Tibial artery (tissue), 4 donors: ENCODE data around the gene STH.

ENCODE experiments used
- DNase-seq, 2 donors: peaks; one replicate each; pipeline ENCODE4 v3.0.0-alpha.2; 2019
- H3K27ac ChIP-seq, 2 donors: fragments of 200-600 bp; sonication (generic) in 1 of 2; 1 replicate in 1 of 2; 2 replicates in 1 of 2; pipeline ENCODE4 v1.5.1; 2018 to 2019; ENCODE audit warnings: mild to moderate bottlenecking in 1 of 2
- H3K27me3 ChIP-seq, 2 donors: fragments of 200-600 bp; sonication (generic) in 1 of 2; one replicate each; pipeline versions ENCODE4 v1.5.1 to v1.6.0; 2016 to 2019
- H3K36me3 ChIP-seq, 3 donors: fragments of 200-600 bp; sonication (generic) in 2 of 3; one replicate each; pipeline ENCODE4 v1.5.1; 2016 to 2019; ENCODE audit warnings: mild to moderate bottlenecking in 2 of 3
- H3K4me1 ChIP-seq, 4 donors: fragments of 200-600 bp; sonication (generic) in 2 of 4; 1 replicate in 3 of 4; 2 replicates in 1 of 4; pipeline ENCODE4 v1.5.1; 2016 to 2019
- H3K4me3 ChIP-seq, 2 donors: fragments of 200-600 bp; sonication (generic) in 1 of 2; 1 replicate in 1 of 2; 2 replicates in 1 of 2; pipeline ENCODE4 v1.5.1; 2018 to 2019; ENCODE audit warnings: mild to moderate bottlenecking in 2 of 2
- H3K9me3 ChIP-seq, 3 donors: fragments of 200-600 bp; sonication (generic) in 1 of 3; one replicate each; pipeline ENCODE4 v1.5.1; 2016 to 2019
- intact Hi-C: fragments of 100-400 bp; cut with DNase I; formaldehyde crosslinking; loops from one replicate; pipeline ENCODE4 v1.15.0; 2023; ENCODE audit warnings: low total_unique reads
- TF ChIP-seq, protein P1 (sequence below), 2 experiments: fragments of 200-600 bp in 1 of 2; fragments of 450-650 bp in 1 of 2; IDR thresholded peaks; one replicate each; pipeline ENCODE4 v1.5.1; 2017 to 2019; ENCODE audit warnings: antibody characterized with exemption in 2 of 2, mild to moderate bottlenecking in 1 of 2, moderate library complexity in 1 of 2

The STH gene

DNA sequence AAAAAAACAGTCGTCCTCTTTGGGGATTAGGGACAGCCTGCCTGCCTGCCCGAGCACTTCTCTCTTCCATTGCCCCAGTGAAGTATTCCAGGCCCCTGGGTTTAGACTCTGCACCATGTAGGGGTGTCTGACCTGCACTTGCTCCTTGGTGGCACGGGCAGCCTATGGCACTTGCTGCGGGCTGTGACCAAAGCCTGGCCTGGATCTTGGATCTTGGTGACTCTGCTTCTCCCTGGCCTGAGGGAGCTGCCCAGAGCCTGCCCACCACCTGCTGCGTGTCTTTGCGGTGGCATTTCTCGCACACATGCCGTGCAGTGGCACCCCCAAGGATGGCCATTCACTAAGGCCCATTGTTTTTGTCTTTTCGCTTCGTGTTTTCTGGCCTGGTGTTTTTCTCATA, 6.1 kb upstream of the STH start:
- Histone ChIP-seq H3K27me3 (no peaks in the 10 kb centered on the region), H3K9me3 (no peaks in the 10 kb centered on the region), H3K36me3 (no peaks in the 10 kb centered on the region), H3K27ac (no peak overlapping the region), H3K4me3 (no peak overlapping the region), H3K4me1 (no peaks in the 10 kb centered on the region)
- DNase-seq: no peak
- intact Hi-C loops: no loop called here
- TF ChIP-seq, protein P1, sequence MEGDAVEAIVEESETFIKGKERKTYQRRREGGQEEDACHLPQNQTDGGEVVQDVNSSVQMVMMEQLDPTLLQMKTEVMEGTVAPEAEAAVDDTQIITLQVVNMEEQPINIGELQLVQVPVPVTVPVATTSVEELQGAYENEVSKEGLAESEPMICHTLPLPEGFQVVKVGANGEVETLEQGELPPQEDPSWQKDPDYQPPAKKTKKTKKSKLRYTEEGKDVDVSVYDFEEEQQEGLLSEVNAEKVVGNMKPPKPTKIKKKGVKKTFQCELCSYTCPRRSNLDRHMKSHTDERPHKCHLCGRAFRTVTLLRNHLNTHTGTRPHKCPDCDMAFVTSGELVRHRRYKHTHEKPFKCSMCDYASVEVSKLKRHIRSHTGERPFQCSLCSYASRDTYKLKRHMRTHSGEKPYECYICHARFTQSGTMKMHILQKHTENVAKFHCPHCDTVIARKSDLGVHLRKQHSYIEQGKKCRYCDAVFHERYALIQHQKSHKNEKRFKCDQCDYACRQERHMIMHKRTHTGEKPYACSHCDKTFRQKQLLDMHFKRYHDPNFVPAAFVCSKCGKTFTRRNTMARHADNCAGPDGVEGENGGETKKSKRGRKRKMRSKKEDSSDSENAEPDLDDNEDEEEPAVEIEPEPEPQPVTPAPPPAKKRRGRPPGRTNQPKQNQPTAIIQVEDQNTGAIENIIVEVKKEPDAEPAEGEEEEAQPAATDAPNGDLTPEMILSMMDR (IDR thresholded peaks at IDR 0.05): no peak

DNA sequence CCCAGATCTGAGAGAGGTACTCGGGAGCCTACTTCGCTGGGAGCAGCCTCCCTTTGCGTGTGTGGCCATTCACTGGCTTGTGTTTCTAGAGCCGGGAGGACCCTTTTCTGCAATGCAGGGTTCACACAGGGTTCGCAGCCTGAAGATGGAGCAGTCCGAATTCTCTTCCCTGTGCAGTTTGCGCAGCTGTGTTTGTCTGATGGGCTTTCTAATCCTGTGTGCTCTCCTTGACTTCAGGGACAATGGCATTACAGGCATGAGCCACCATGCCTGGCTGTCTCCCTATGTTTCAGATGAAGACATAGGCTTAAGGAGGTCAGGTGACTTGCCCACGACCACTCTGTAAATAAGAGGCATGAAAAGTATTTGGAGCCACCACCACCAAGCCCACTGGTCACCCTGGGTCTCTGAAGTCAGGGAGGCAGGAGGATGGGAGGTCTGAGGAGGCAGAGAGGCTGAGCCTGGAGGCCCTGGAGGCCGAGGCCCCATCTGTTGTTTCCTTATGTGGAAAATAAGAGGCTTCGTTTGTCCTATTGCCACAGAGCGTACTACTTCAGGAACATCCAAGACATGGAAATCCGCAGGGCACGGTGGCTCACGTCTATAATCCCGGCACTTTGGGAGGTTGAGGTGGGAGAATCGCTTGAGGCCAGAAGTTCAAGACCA, 5.0 kb upstream of the STH start:
- intact Hi-C loops: no loop called here
- Histone ChIP-seq H3K36me3 (no peaks in the 10 kb centered on the region), H3K4me3 (no peak overlapping the region), H3K4me1 (no peaks in the 10 kb centered on the region), H3K27ac (no peak overlapping the region), H3K9me3 (no peaks in the 10 kb centered on the region), H3K27me3 (no peaks in the 10 kb centered on the region)
- TF ChIP-seq, protein P1 (IDR thresholded peaks at IDR 0.05): no peak
- no peak for DNase-seq

DNA sequence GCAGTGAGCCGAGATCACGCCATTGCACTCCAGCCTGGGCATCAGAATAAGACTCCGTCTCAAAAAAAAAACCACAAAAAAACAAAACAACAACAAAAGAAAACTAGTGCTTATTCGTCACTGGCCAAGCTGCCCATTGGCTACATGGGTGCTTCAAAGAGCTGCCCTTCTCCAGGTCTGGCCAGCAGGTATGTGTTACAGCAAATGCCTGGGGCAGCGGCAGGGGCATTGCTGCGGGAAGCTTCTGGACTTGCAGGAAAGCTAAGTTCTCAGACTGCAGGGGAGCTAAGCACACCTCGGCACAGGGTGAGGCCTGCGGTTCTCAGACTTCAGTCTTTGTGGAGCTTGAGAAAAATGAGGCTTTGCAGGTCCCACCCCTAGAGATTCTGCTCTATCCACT, 4.1 kb upstream of the STH start:
- Histone ChIP-seq H3K4me3 (no peak overlapping the region), H3K27ac (no peak overlapping the region), H3K36me3 (no peaks in the 10 kb centered on the region), H3K27me3 (no peaks in the 10 kb centered on the region), H3K9me3 (no peaks in the 10 kb centered on the region), H3K4me1 (no peaks in the 10 kb centered on the region)
- intact Hi-C loops: no loop called here
- no peak for DNase-seq
- TF ChIP-seq, protein P1 (IDR thresholded peaks at IDR 0.05): no peak

DNA sequence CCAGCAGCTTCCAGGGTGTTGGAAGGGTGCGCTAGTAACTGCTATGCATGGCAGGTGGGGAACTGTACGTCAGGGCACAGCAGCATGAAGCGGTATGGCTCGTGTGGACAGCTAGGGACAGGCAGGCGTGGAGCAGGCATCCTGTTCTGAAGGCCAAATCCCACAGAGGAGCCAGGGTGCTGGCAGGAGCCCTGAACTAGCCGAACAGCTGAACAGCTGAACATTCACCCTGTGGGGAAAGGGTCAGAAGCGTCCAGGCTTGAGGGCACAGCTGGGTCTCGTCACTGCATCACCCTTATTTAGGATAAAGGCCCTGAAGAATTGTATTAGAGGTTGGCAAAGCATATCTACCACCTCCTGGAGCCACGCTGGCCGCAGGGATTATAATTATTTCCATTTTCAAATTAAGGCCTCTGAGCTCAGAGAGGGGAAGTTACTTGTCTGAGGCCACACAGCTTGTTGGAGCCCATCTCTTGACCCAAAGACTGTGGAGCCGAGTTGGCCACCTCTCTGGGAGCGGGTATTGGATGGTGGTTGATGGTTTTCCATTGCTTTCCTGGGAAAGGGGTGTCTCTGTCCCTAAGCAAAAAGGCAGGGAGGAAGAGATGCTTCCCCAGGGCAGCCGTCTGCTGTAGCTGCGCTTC, 3.3 kb upstream of the STH start:
- H3K4me3 ChIP-seq: no peak overlapping the region
- H3K9me3 ChIP-seq: no peaks in the 10 kb centered on the region
- DNase-seq: no peak
- TF ChIP-seq, protein P1 (IDR thresholded peaks at IDR 0.05): no peak
- no peak overlapping the region for H3K27ac ChIP-seq
- no peaks in the 10 kb centered on the region for H3K36me3 ChIP-seq
- intact Hi-C loops: no loop called here
- no peaks in the 10 kb centered on the region for H3K4me1 ChIP-seq
- no peaks in the 10 kb centered on the region for H3K27me3 ChIP-seq

DNA sequence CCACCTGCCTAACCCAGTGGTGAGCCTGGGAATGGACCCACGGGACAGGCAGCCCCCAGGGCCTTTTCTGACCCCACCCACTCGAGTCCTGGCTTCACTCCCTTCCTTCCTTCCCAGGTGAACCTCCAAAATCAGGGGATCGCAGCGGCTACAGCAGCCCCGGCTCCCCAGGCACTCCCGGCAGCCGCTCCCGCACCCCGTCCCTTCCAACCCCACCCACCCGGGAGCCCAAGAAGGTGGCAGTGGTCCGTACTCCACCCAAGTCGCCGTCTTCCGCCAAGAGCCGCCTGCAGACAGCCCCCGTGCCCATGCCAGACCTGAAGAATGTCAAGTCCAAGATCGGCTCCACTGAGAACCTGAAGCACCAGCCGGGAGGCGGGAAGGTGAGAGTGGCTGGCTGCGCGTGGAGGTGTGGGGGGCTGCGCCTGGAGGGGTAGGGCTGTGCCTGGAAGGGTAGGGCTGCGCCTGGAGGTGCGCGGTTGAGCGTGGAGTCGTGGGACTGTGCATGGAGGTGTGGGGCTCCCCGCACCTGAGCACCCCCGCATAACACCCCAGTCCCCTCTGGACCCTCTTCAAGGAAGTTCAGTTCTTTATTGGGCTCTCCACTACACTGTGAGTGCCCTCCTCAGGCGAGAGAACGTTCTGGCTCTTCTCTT, 2.6 kb upstream of the STH start:
- Histone ChIP-seq H3K4me1 (no peaks in the 10 kb centered on the region), H3K27ac (no peak overlapping the region), H3K36me3 (no peaks in the 10 kb centered on the region), H3K9me3 (no peaks in the 10 kb centered on the region), H3K27me3 (no peaks in the 10 kb centered on the region), H3K4me3 (no peak overlapping the region)
- TF ChIP-seq, protein P1 (IDR thresholded peaks at IDR 0.05): no peak
- no peak for DNase-seq
- intact Hi-C loops: no loop called here
